ENCODE measurements around the gene SERINC1.

- TF ChIP-seq, protein P1, sequence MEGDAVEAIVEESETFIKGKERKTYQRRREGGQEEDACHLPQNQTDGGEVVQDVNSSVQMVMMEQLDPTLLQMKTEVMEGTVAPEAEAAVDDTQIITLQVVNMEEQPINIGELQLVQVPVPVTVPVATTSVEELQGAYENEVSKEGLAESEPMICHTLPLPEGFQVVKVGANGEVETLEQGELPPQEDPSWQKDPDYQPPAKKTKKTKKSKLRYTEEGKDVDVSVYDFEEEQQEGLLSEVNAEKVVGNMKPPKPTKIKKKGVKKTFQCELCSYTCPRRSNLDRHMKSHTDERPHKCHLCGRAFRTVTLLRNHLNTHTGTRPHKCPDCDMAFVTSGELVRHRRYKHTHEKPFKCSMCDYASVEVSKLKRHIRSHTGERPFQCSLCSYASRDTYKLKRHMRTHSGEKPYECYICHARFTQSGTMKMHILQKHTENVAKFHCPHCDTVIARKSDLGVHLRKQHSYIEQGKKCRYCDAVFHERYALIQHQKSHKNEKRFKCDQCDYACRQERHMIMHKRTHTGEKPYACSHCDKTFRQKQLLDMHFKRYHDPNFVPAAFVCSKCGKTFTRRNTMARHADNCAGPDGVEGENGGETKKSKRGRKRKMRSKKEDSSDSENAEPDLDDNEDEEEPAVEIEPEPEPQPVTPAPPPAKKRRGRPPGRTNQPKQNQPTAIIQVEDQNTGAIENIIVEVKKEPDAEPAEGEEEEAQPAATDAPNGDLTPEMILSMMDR (conservative IDR thresholded peaks at IDR 0.05 in 1 of 2, IDR thresholded peaks at IDR 0.05 in 1 of 2; ENCODE audit: low read depth in 1 of 2, low read length in 2 of 2): no peak
- no peak for TF ChIP-seq EZH2 (IDR thresholded peaks at IDR 0.05; ENCODE audit: low read length, missing control alignments)
These were observed 11.1 kb upstream of the SERINC1 start for GRCh38 chr6:122482750-122483080.
